T-cell (primary cell): ENCODE data around the gene NAIF1. TPM values are rescaled to one million over a fixed set of nuclear protein-coding genes. Genes with fewer than 3 reads are reported as not detected.

Source experiments
- ATAC-seq, 4 experiments: fragments of 200-7000 bp in 3 of 4; fragments of 150-1000 bp in 1 of 4; cut with Tn5 transposase; replicated peaks in 1 of 4; 1 replicate in 3 of 4; 2 replicates in 1 of 4; pipeline ENCODE4 v1.10.0; 2021; ENCODE audit warnings: moderate library complexity in 3 of 4, mild to moderate bottlenecking in 2 of 4, moderate number of reproducible peaks in 1 of 4
- CTCF ChIA-PET, 2 donors: fragments of 300-600 bp; sonication (Branson Sonifier 250); formaldehyde crosslinking; loops; one replicate each; lab custom pipeline; 2022; ENCODE audit warnings: antibody characterized with exemption in 2 of 2; lab: Charles Lee
- POLR2A ChIA-PET, 2 donors: fragments of 300-600 bp; sonication (Branson Sonifier 250); formaldehyde crosslinking; loops; one replicate each; lab custom pipeline; 2022; ENCODE audit warnings: antibody characterized with exemption in 2 of 2; lab: Charles Lee
- DNase-seq, 35 experiments: peaks; one replicate each; pipeline versions ENCODE4 v3.0.0 to v3.0.0-alpha.2; 2013 to 2023
- H3K27ac ChIP-seq: one replicate; pipeline ENCODE4 v1.5.1; 2013; ENCODE audit warnings: low read length
- H3K27me3 ChIP-seq, 2 experiments: replicated peaks in 1 of 2; 1 replicate in 1 of 2; 2 replicates in 1 of 2; pipeline versions ENCODE4 v1.6.1 to v1.7.0; 2013; ENCODE audit warnings: low read length in 1 of 2, mixed read lengths in 1 of 2; ENCODE audit not compliant: control insufficient read depth in 2 of 2, insufficient read depth in 2 of 2; ENCODE audit errors: extremely low read depth in 1 of 2
- H3K36me3 ChIP-seq, 2 donors: 1 replicate in 1 of 2; 2 replicates in 1 of 2; pipeline versions ENCODE4 v1.6.1 to v1.7.0; 2013; ENCODE audit warnings: low read length in 1 of 2; ENCODE audit not compliant: control insufficient read depth in 2 of 2, insufficient read depth in 1 of 2; ENCODE audit errors: extremely low read depth in 1 of 2
- H3K4me1 ChIP-seq, 2 experiments: 1 replicate in 1 of 2; 2 replicates in 1 of 2; pipeline versions ENCODE4 v1.6.1 to v1.7.0; 2013; ENCODE audit warnings: low read length in 2 of 2, mixed read lengths in 1 of 2; ENCODE audit not compliant: insufficient read depth in 2 of 2, control insufficient read depth in 1 of 2; ENCODE audit errors: extremely low read depth in 1 of 2
- H3K4me3 ChIP-seq, 2 donors: 1 replicate in 1 of 2; 2 replicates in 1 of 2; pipeline versions ENCODE4 v1.5.1 to v1.7.0; 2013; ENCODE audit warnings: mild to moderate bottlenecking in 2 of 2, low read length in 1 of 2, moderate library complexity in 1 of 2; ENCODE audit not compliant: control insufficient read depth in 1 of 2; ENCODE audit errors: extremely low read depth in 1 of 2
- H3K9me3 ChIP-seq: 2 replicates; pipeline ENCODE4 v1.7.0; 2013
- H3K27ac Mint-ChIP-seq, 2 donors: one replicate each; pipeline ENCODE4 v1.8.0; 2020 to 2021; ENCODE audit warnings: mild to moderate bottlenecking in 2 of 2, mixed read lengths in 2 of 2
- H3K27me3 Mint-ChIP-seq, 2 donors: one replicate each; pipeline ENCODE4 v1.8.0; 2021 to 2022; ENCODE audit warnings: mixed read lengths in 2 of 2
- H3K36me3 Mint-ChIP-seq: one replicate; pipeline ENCODE4 v1.8.0; 2021; ENCODE audit warnings: mixed read lengths
- H3K4me1 Mint-ChIP-seq, 3 donors: one replicate each; pipeline ENCODE4 v1.8.0; 2020 to 2022; ENCODE audit warnings: mixed read lengths in 3 of 3, mild to moderate bottlenecking in 1 of 3
- H3K4me3 Mint-ChIP-seq, 3 donors: one replicate each; pipeline ENCODE4 v1.8.0; 2020 to 2022; ENCODE audit warnings: mild to moderate bottlenecking in 3 of 3, mixed read lengths in 3 of 3, moderate library complexity in 3 of 3
- H3K9me3 Mint-ChIP-seq, 3 donors: one replicate each; pipeline ENCODE4 v1.8.0; 2020 to 2022; ENCODE audit warnings: mixed read lengths in 3 of 3
- WGBS: methylation state at CpG from one replicate; pipeline ENCODE4 v1.1.5; 2013; ENCODE audit warnings: missing lambda C conversion rate; ENCODE audit not compliant: insufficient coverage; 5-methylcytosine and 5-hydroxymethylcytosine counted together
- total RNA-seq, 35 experiments: library from RNA in 6 of 35; stranded (reverse) in 6 of 35; fragments of 120-200 nt in 1 of 35; gene quantifications; one replicate each; pipeline versions ENCODE4 v1.2.1 to v1.2.4 and lab custom pipeline; 2013 to 2026

The NAIF1 gene
- total RNA-seq, 5 donors from 2014 or later (not counting 1 experiment from before 2014, with no cell fraction given) = 11.6 to 14.9 (median 13.8) TPM

- ChIA-PET CTCF (no interaction called here), POLR2A (interaction anchor here in 1 of 2 donors (0.6 kb wide), 1 partner anchor 1278 kb away, joined by 4 read pairs; no protein-coding TSS in a partner anchor)
- no peaks in the 10 kb centered on the region for H3K9me3 ChIP-seq
- Mint-ChIP-seq H3K27ac (peak overlapping the region; percentile 74 to 77), H3K4me3 (no peak overlapping the region), H3K9me3 (no peaks in the 10 kb centered on the region), H3K27me3 (no peaks in the 10 kb centered on the region), H3K4me1 (peaks cover 53 to 74% (median 72%) of the 10 kb centered on the region in 3 donors), H3K36me3 (peaks cover 6% of the 10 kb centered on the region)
- ATAC-seq (no peak), DNase-seq (no peak)
- no peak overlapping the region for H3K27ac ChIP-seq
- H3K36me3 ChIP-seq = peaks cover 0 to 13% of the 10 kb centered on the region in 2 donors
- peaks cover 24 to 65% of the 10 kb centered on the region in 2 experiments for H3K4me1 ChIP-seq
- WGBS = no CpG with 5 or more reads among the region's 1 CpG
- H3K27me3 ChIP-seq = no peaks in the 10 kb centered on the region
- no peak overlapping the region for H3K4me3 ChIP-seq
These were observed 22.2 kb upstream of the NAIF1 start for GRCh38 chr9:128089299-128089698.

DNA sequence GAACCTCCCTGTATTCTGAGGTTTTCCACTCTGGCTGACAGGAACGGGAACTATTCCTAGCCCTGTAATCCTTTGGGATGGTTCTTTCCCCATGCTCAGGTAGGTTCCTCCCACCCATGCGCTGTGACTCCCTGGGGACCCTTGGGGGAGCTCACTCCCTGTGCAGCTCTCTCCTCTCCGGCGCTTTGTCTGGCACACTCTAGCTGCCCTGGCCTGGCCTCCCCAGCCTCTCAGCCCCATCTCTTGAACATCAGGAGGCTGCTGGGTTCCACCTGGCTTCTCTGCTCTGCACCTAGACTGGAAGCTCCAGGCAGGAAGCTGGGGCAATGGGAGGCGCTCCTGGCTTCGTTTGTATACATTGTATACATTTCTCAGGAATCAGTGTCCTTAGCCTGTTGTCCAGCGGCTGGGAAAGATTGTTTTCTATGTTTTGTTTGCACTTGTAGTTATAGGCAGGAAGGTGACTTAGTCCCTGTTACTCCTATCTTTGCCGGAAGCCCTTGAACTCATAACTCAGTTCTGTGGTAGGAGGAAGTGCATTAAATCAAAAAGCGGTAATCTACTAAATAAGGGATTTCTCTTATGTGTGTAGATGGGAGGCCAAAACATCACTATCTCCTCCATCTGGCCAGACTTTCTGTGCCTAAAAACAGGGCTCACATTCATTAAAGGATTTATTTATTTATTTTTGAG, 21.3 kb upstream of the NAIF1 start:
- no peaks in the 10 kb centered on the region for H3K9me3 Mint-ChIP-seq
- H3K36me3 Mint-ChIP-seq = peaks cover 9% of the 10 kb centered on the region
- peaks cover 0 to 13% of the 10 kb centered on the region in 2 donors for H3K36me3 ChIP-seq
- H3K27me3 ChIP-seq = no peaks in the 10 kb centered on the region
- no peaks in the 10 kb centered on the region for H3K27me3 Mint-ChIP-seq
- peak overlapping the region in 2 of 3 donors; percentile 34 to 46 for H3K4me3 Mint-ChIP-seq
- DNase-seq (peak in 1 of 35 experiments; percentile 43), ATAC-seq (peak; percentile 40 to 72 (median 62))
- peaks cover 51 to 71% (median 68%) of the 10 kb centered on the region in 3 donors for H3K4me1 Mint-ChIP-seq
- peak overlapping the region; percentile 48 for H3K27ac ChIP-seq
- ChIA-PET POLR2A (interaction anchor here (0.6 to 0.9 kb wide), 2 partner anchors 9 to 1277 kb away, joined by 3 to 4 read pairs; no protein-coding TSS in a partner anchor), CTCF (interaction anchor here in 1 of 2 donors (1.2 kb wide), 1 partner anchor 17 kb away, joined by 3 read pairs; no protein-coding TSS in a partner anchor)
- H3K4me3 ChIP-seq = no peak overlapping the region
- peak overlapping the region; percentile 84 to 90 for H3K27ac Mint-ChIP-seq
- no peaks in the 10 kb centered on the region for H3K9me3 ChIP-seq
- peaks cover 18 to 61% of the 10 kb centered on the region in 2 experiments for H3K4me1 ChIP-seq
- WGBS = 70% methylated on average over 6 of the region's 9 CpGs

- H3K9me3 ChIP-seq = no peaks in the 10 kb centered on the region
- WGBS = 100% methylated on average over 1 of the region's 10 CpGs
- DNase-seq (no peak), ATAC-seq (no peak)
- POLR2A ChIA-PET = interaction anchor here (0.5 to 1.4 kb wide), 5 partner anchors 8 to 401 kb away, joined by 3 to 5 read pairs (median 4); partner anchors contain the start of gene SLC25A25 (in 1 of the 2)
- H3K9me3 Mint-ChIP-seq = no peaks in the 10 kb centered on the region
- H3K27ac Mint-ChIP-seq = peak overlapping the region; percentile 84 to 90
- H3K27me3 Mint-ChIP-seq = no peaks in the 10 kb centered on the region
- no peak overlapping the region for H3K27ac ChIP-seq
- no peak overlapping the region for H3K4me3 Mint-ChIP-seq
- H3K4me1 ChIP-seq = peaks cover 8 to 52% of the 10 kb centered on the region in 2 experiments
- H3K36me3 Mint-ChIP-seq = peaks cover 9% of the 10 kb centered on the region
- no peak overlapping the region for H3K4me3 ChIP-seq
- no peaks in the 10 kb centered on the region for H3K27me3 ChIP-seq
- peaks cover 40 to 61% (median 57%) of the 10 kb centered on the region in 3 donors for H3K4me1 Mint-ChIP-seq
- CTCF ChIA-PET = interaction anchor here in 1 of 2 donors (0.5 to 1.2 kb wide), 4 partner anchors 16 to 145 kb away, joined by 3 to 4 read pairs (median 3); no protein-coding TSS in a partner anchor
- H3K36me3 ChIP-seq = peaks cover 0 to 15% of the 10 kb centered on the region in 2 donors
These were observed 20.1 kb upstream of the NAIF1 start for GRCh38 chr9:128087262-128087661.

- ATAC-seq (no peak), DNase-seq (no peak)
- H3K36me3 ChIP-seq = peaks cover 0 to 16% of the 10 kb centered on the region in 2 donors
- H3K4me3 ChIP-seq = no peak overlapping the region
- Mint-ChIP-seq H3K36me3 (peaks cover 9% of the 10 kb centered on the region), H3K27ac (peak overlapping the region in 1 of 2 donors; percentile 4), H3K9me3 (no peaks in the 10 kb centered on the region), H3K4me3 (no peak overlapping the region), H3K4me1 (peaks cover 34 to 61% (median 57%) of the 10 kb centered on the region in 3 donors), H3K27me3 (no peaks in the 10 kb centered on the region)
- no CpG with 5 or more reads among the region's 4 CpGs for WGBS
- H3K27me3 ChIP-seq = no peaks in the 10 kb centered on the region
- ChIA-PET CTCF (no interaction called here), POLR2A (no interaction called here)
- H3K4me1 ChIP-seq = peaks cover 6 to 42% of the 10 kb centered on the region in 2 experiments
- no peaks in the 10 kb centered on the region for H3K9me3 ChIP-seq
- H3K27ac ChIP-seq = no peak overlapping the region
These were observed 18.8 kb upstream of the NAIF1 start for GRCh38 chr9:128085943-128086342.

- Mint-ChIP-seq H3K4me3 (no peak overlapping the region), H3K27me3 (no peaks in the 10 kb centered on the region), H3K9me3 (no peaks in the 10 kb centered on the region), H3K36me3 (peaks cover 9% of the 10 kb centered on the region), H3K27ac (peak overlapping the region in 1 of 2 donors; percentile 58), H3K4me1 (peaks cover 31 to 56% (median 53%) of the 10 kb centered on the region in 3 donors)
- no peak for ATAC-seq
- no peak for DNase-seq
- ChIA-PET CTCF (interaction anchor here (0.6 to 0.7 kb wide), 3 partner anchors 24 to 768 kb away, joined by 3 to 7 read pairs (median 3); no protein-coding TSS in a partner anchor), POLR2A (interaction anchor here in 1 of 2 donors (0.6 kb wide), 1 partner anchor 13 kb away, joined by 3 read pairs; no protein-coding TSS in a partner anchor)
- Histone ChIP-seq H3K27ac (no peak overlapping the region), H3K36me3 (peaks cover 0 to 21% of the 10 kb centered on the region in 2 donors), H3K9me3 (no peaks in the 10 kb centered on the region), H3K4me1 (peaks cover 6 to 37% of the 10 kb centered on the region in 2 experiments), H3K4me3 (no peak overlapping the region), H3K27me3 (no peaks in the 10 kb centered on the region)
- WGBS = no CpG with 5 or more reads among the region's 4 CpGs
These were observed 17.6 kb upstream of the NAIF1 start for GRCh38 chr9:128084746-128085145.

DNA sequence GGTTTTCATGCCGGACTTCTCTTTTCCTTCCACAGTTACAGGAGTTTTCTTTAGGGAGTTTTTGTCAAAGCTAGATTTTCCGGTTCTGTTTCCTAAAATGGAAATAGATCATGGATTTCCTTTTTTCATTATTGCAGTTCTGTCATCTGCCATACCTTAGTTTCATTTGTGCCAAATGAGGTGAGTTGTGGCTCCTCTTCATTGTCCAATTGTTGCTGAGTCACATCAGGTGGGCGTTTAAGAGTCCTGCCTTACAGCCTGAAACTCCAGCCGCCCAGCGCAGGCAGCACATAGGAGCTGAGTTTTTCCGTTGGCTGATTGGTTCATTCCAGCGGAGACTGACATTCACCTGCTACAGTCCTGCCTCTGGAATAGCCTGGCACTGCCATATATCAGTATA, 15.0 kb upstream of the NAIF1 start:
- CTCF ChIA-PET = no interaction called here
- POLR2A ChIA-PET = no interaction called here
- Mint-ChIP-seq H3K4me3 (no peak overlapping the region), H3K4me1 (peaks cover 30 to 52% (median 51%) of the 10 kb centered on the region in 3 donors), H3K9me3 (no peaks in the 10 kb centered on the region), H3K27ac (peak overlapping the region; percentile 75 to 85), H3K27me3 (no peaks in the 10 kb centered on the region), H3K36me3 (peaks cover 12% of the 10 kb centered on the region)
- H3K4me1 ChIP-seq = peaks cover 2 to 38% of the 10 kb centered on the region in 2 experiments
- H3K27me3 ChIP-seq = no peaks in the 10 kb centered on the region
- no peak overlapping the region for H3K4me3 ChIP-seq
- H3K36me3 ChIP-seq = peaks cover 0 to 28% of the 10 kb centered on the region in 2 donors
- 71% methylated on average over 1 of the region's 7 CpGs for WGBS
- DNase-seq = no peak
- ATAC-seq = no peak
- H3K9me3 ChIP-seq = no peaks in the 10 kb centered on the region
- no peak overlapping the region for H3K27ac ChIP-seq
